Testis (tissue), 2 donors: ENCODE measurements around the gene CDH12.

Experiments used
- POLR2A ChIP-seq: fragments of 450-650 bp; IDR thresholded peaks from one replicate; pipeline ENCODE4 v1.6.1; 2017; ENCODE audit warnings: antibody characterized with exemption, mild to moderate bottlenecking, moderate library complexity
- TF ChIP-seq, protein P1 (sequence below), 3 experiments: fragments of 450-650 bp in 2 of 3; fragments of 200-600 bp in 1 of 3; sonication (generic) in 1 of 3; IDR thresholded peaks; one replicate each; pipeline ENCODE4 v1.5.1; 2016 to 2019; ENCODE audit warnings: antibody characterized with exemption in 3 of 3, mild to moderate bottlenecking in 2 of 3, moderate library complexity in 1 of 3

DNA sequence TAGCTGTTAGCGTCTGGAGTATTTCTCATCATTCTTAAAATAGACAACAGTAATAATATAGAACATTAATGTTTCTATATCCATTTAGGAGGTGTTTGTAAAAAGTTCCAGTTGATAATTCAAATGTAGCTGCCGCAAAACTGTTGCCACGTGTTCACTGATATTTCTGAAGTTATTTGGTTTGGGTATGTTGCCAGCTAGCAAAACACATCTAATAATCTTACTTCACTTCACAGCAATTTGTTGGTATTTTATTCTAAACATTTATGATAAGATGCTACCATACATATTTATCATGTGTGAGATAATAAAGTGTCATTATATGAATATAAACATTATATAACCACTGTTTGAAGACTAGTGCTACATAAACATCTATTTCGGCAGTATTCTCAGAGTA lies 101.6 kb downstream of the CDH12 start:
- TF ChIP-seq, protein P1, sequence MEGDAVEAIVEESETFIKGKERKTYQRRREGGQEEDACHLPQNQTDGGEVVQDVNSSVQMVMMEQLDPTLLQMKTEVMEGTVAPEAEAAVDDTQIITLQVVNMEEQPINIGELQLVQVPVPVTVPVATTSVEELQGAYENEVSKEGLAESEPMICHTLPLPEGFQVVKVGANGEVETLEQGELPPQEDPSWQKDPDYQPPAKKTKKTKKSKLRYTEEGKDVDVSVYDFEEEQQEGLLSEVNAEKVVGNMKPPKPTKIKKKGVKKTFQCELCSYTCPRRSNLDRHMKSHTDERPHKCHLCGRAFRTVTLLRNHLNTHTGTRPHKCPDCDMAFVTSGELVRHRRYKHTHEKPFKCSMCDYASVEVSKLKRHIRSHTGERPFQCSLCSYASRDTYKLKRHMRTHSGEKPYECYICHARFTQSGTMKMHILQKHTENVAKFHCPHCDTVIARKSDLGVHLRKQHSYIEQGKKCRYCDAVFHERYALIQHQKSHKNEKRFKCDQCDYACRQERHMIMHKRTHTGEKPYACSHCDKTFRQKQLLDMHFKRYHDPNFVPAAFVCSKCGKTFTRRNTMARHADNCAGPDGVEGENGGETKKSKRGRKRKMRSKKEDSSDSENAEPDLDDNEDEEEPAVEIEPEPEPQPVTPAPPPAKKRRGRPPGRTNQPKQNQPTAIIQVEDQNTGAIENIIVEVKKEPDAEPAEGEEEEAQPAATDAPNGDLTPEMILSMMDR (IDR thresholded peaks at IDR 0.05) = no peak
- no peak for TF ChIP-seq POLR2A
